ENCODE results near the gene CIAO3. TPM values are rescaled to one million over a fixed set of nuclear protein-coding genes. Genes with fewer than 3 reads are reported as not detected.

CIAO3 gene
- total and polyA plus RNA-seq, 10 of the 15 experiments (the other 5 are each of a cell fraction or from before 2014, with no cell fraction given): 1.4 to 37.5 (median 30.8) TPM

GRCh38 chr16:740764-741505 lies at the start of gene CIAO3 (continued):
- TF ChIP-seq REST (IDR thresholded peaks at IDR 0.05; ENCODE audit: low read depth, low read length) (no peak), ATF2 (IDR thresholded peaks at IDR 0.05; ENCODE audit: low read length) (no peak; the same call in 1 of the 2 replicates), BCL11A (IDR thresholded peaks at IDR 0.05; ENCODE audit: low read depth, low read length) (no peak), RAD21 (IDR thresholded peaks at IDR 0.05; ENCODE audit: insufficient read depth, low read depth, low read length) (0 out of 2 replicates have a peak, but pooled peaks have one; percentile 6), MYB (IDR thresholded peaks at IDR 0.05; ENCODE audit: borderline replicate concordance, low read depth, low read length) (no peak), NR2C2 (IDR thresholded peaks at IDR 0.05; ENCODE audit: borderline replicate concordance, control insufficient read depth, insufficient read length, low read depth) (no peak), JUND (IDR thresholded peaks at IDR 0.05; ENCODE audit: low read depth, low read length) (peak; percentile 66; the same call in 1 of the 2 replicates), RBBP5 (conservative IDR thresholded peaks at IDR 0.05) (no peak), ZNF592 (IDR thresholded peaks at IDR 0.05) (peak; percentile 100), IKZF2 (IDR thresholded peaks at IDR 0.05) (no peak; a peak in 1 of 4 replicates), IRF3 (IDR thresholded peaks at IDR 0.05) (no peak; the same call in 1 of the 2 replicates), SIX5 (IDR thresholded peaks at IDR 0.05; ENCODE audit: low read depth, low read length, severe bottlenecking) (peak; percentile 92), LARP7 (IDR thresholded peaks at IDR 0.05) (peak; percentile 85), ESRRA (IDR thresholded peaks at IDR 0.05; ENCODE audit: low read length) (0 out of 2 replicates have a peak, but pooled peaks have one; percentile 72), HDAC6 (IDR thresholded peaks at IDR 0.05; ENCODE audit: unreplicated experiment) (no peak), ZNF274 (IDR thresholded peaks at IDR 0.05; ENCODE audit: insufficient read depth, insufficient read length) (no peak), MEF2B (IDR thresholded peaks at IDR 0.05; ENCODE audit: partially characterized antibody, poor library complexity, severe bottlenecking) (no peak), ZNF207 (IDR thresholded peaks at IDR 0.05; ENCODE audit: borderline replicate concordance) (peak; percentile 90), HDGF (IDR thresholded peaks at IDR 0.05) (no peak), SMC3 (IDR thresholded peaks at IDR 0.05; ENCODE audit: borderline replicate concordance, low read length) (peak; percentile 29; the same call in 1 of the 2 replicates), SP1 (IDR thresholded peaks at IDR 0.05; ENCODE audit: low read depth, low read length) (peak; percentile 61)

All from GM12878 (cell line).